Endothelial cell (in vitro differentiated cells): Measurements from ENCODE around the gene GJB6. TPM values are rescaled to one million over a fixed set of nuclear protein-coding genes. Genes with fewer than 3 reads are reported as not detected.

Experiments
- DNase-seq: peaks from one replicate; pipeline ENCODE4 v3.0.0; 2021; ENCODE audit warnings: low spot score
- H3K27ac Mint-ChIP-seq: one replicate; pipeline ENCODE4 v1.8.0; 2021; ENCODE audit warnings: mixed read lengths, inconsistent platforms; ENCODE audit not compliant: unreplicated experiment
- H3K27me3 Mint-ChIP-seq: one replicate; pipeline ENCODE4 v1.8.0; 2021; ENCODE audit warnings: mild to moderate bottlenecking, moderate library complexity, mixed read lengths, inconsistent platforms; ENCODE audit not compliant: unreplicated experiment
- H3K36me3 Mint-ChIP-seq: one replicate; pipeline ENCODE4 v1.8.0; 2021; ENCODE audit warnings: mild to moderate bottlenecking, low read depth, mixed read lengths, inconsistent platforms; ENCODE audit not compliant: unreplicated experiment
- H3K4me1 Mint-ChIP-seq: one replicate; pipeline ENCODE4 v1.8.0; 2021; ENCODE audit warnings: mild to moderate bottlenecking, mixed read lengths, inconsistent platforms; ENCODE audit not compliant: unreplicated experiment
- H3K4me3 Mint-ChIP-seq: one replicate; pipeline ENCODE4 v1.8.0; 2021; ENCODE audit warnings: mild to moderate bottlenecking, mixed read lengths, inconsistent platforms; ENCODE audit not compliant: unreplicated experiment
- H3K9me3 Mint-ChIP-seq: one replicate; pipeline ENCODE4 v1.8.0; 2021; ENCODE audit warnings: mixed read lengths, inconsistent platforms; ENCODE audit not compliant: unreplicated experiment
- CTCF ChIP-seq: fragments of 200-600 bp; sonication (generic); IDR thresholded peaks from one replicate; pipeline ENCODE4 v1.5.0; 2021; ENCODE audit warnings: antibody characterized with exemption; ENCODE audit not compliant: unreplicated experiment
- total RNA-seq: library from RNA; stranded (reverse); fragmentation: NEBNext Ultra II Directional; extraction: Animal tissue kit (Norgen Biotek cat#: 25700); gene quantifications from one replicate; pipeline ENCODE4 v1.2.1, GENCODE V29; 2021; ENCODE audit not compliant: unreplicated experiment

GJB6 gene
- total RNA-seq, 1 donor from 2014 or later: 0.23 TPM

GRCh38 chr13:20195801-20196200 lies 36.3 kb downstream of the GJB6 start:
- Mint-ChIP-seq H3K36me3 (no peaks in the 10 kb centered on the region), H3K9me3 (no peaks in the 10 kb centered on the region), H3K27ac (no peak overlapping the region), H3K27me3 (peaks cover 11% of the 10 kb centered on the region), H3K4me3 (no peak overlapping the region), H3K4me1 (peaks cover 2% of the 10 kb centered on the region)
- no peak for DNase-seq
- no peak for TF ChIP-seq CTCF

- H3K4me1 Mint-ChIP-seq: peaks cover 2% of the 10 kb centered on the region
- no peak overlapping the region for H3K27ac Mint-ChIP-seq
- H3K36me3 Mint-ChIP-seq: no peaks in the 10 kb centered on the region
- peak overlapping the region; percentile 72 for H3K4me3 Mint-ChIP-seq
- no peak for DNase-seq
- TF ChIP-seq CTCF: no peak
- no peaks in the 10 kb centered on the region for H3K9me3 Mint-ChIP-seq
- H3K27me3 Mint-ChIP-seq: peaks cover 19% of the 10 kb centered on the region
These were observed 38.0 kb downstream of the GJB6 start for GRCh38 chr13:20193907-20194631.

- Mint-ChIP-seq H3K4me1 (peaks cover 2% of the 10 kb centered on the region), H3K27ac (no peak overlapping the region), H3K4me3 (peak overlapping the region; percentile 65), H3K36me3 (no peaks in the 10 kb centered on the region), H3K9me3 (no peaks in the 10 kb centered on the region), H3K27me3 (peaks cover 20% of the 10 kb centered on the region)
- no peak for TF ChIP-seq CTCF
- no peak for DNase-seq
These were observed 38.8 kb downstream of the GJB6 start for GRCh38 chr13:20193162-20193906.

GRCh38 chr13:20192836-20193161 lies 39.3 kb downstream of the GJB6 start, which contains the start of gene GJB2:
Gene GJB2 (minus strand): TSS chr13:20192938. CDS start chr13:20189581, 3,357 bp downstream.
- peaks cover 2% of the 10 kb centered on the region for H3K4me1 Mint-ChIP-seq
- TF ChIP-seq CTCF: no peak
- DNase-seq: no peak
- H3K36me3 Mint-ChIP-seq: no peaks in the 10 kb centered on the region
- H3K4me3 Mint-ChIP-seq: peak within 1 kb of the TSS; percentile 65
- H3K27ac Mint-ChIP-seq: no peak within 1 kb of the TSS
- peaks cover 20% of the 10 kb centered on the region for H3K27me3 Mint-ChIP-seq
- H3K9me3 Mint-ChIP-seq: no peaks in the 10 kb centered on the region
